Activated CD4-positive, CD25-positive, alpha-beta regulatory T cell treated with anti-CD3 and anti-CD28 coated beads, Interleukin-2, amount 50 U/mL, for 72 hours (primary cell): ENCODE results near the gene BAIAP2.
A peak's percentile ranks its signal among the peaks of the same experiment; 100 is the strongest.

Experiments used
- DNase-seq: peaks from one replicate; pipeline ENCODE4 v3.0.0; 2021

Gene BAIAP2

DNA sequence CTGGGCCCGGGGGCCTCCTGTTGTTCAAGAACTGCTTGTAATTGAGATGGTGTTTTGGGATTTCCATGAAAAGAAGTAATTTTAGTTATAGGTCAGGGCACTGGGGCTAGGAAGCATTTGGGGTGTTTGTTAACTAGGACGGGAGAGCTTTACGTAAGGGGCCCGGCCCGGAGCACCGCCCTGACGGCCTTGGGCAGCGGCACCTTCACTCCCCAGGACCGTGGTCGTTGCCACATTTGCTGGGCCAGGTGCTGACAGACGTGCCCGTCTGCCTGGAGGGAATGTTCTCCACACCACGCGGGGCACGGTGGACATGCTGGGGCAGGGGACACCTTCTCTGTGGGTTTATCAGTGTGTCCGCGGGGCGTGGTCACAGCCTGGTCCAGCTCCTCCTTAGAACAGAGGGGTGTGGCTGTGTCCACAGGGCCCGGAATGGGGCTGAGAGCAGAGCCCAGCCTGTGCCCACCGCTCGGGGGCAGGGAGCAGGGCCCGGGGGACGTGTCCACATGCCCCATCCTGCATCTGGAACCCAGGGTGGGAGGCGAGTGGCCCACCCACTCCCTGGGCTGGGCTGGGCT is 57.7 kb downstream of the BAIAP2 start:
- DNase-seq: no peak

GRCh38 chr17:81093619-81094508 is 58.9 kb downstream of the BAIAP2 start:
- no peak for DNase-seq

DNA sequence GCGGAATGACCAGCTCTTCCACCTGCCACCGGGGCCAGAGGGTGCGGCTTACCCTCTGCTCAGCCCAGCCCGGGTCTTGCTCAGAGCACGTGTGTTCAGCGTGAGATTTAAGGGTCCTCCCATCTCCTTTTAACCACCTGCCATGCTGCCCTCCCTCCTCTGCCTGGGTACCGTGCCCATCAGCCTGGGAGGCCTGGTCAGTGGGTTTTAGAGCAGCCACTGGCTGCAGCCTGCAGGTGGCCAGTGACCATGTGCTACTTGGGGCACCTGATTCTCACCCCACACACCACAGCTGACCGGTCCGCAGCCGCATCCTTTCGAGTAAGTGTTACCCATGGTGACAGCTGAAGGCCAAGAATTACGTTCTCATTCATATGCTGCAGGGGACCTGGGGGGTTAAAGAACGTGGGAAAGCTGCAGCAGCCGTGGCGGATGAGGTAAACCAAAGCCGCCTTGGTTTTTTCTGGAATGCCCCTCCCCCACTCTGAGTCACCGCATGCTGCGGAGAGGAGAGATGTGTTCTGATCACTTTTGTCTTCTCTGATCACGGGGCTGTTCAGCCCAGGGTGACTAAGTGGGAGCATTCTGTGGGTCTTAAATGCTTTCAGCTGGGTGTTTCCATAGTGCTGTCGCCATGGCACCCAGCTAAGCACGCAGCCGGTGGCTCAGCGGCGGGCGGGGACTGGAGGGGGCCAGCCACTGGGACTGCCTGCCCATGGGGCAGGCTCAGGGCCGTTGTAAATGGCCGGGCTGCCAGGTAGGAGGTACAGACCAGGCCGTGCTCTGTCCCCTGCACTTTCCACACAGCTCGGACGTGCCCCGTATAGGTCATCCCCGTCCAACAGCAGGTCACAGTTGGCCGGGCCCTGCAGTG is 59.8 kb downstream of the BAIAP2 start:
- peak; percentile 75 for DNase-seq

DNA sequence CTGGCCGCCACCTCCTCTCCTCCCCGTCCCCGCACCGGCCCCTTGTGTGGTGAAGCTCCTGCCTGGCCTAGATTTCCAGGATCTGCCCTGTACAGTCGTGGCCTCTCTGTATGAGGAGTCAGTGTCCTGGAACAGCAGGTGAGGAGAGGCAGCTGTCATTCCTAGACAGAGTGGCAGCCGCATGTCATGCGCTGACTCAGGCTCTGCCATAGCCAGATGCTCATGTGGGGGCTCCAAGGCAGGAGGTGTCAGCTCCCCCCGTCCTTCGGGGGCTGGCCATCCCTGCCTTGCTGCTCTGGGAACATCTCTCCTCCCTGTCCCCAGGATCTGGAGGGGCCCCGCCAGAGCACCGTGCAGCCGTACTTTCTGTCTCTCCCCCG is 60.4 kb downstream of the BAIAP2 start:
- no peak for DNase-seq

- DNase-seq: no peak
These were observed 61.8 kb downstream of the BAIAP2 start for GRCh38 chr17:81096741-81097133.

DNA sequence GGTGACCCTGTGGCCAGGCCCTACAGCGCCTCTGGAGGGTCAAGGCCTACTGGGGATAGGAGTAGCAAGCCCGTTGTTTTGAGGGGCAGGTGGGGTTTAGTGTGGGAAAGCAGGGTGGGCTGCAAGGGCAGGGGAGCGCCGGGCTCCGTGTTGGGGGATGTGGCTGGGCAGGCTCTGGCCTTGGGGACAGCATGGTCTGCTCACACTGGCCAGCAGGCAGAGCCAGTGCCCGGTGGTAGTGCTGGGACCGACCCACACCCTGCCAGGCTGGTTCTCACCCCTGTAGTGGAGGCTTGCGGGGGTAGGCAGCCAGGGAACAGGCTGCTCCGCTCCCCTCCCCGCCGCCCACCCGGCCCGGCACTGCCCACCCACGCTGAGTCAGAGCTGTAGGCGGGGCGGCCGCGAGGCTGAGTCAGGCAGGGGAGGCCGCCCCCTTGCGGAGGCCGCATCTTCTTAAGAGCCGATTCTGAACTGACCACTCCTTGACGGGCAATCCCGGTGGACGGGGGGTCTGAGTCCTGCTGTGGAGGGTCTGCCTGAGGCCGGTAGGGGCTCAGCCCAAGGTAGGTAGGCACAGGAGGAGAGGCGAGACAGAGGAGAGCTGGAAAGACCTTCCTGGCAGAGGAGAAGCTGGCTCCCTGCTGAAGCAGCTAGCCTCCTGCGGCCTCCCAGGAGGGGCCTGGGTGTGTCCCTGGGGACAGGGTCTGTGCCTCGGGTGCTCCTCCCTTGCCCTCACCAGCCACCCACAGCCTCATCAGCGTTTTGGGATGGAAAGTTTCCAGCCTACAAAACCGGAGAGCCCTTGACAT is 62.4 kb downstream of the BAIAP2 start:
- no peak for DNase-seq

GRCh38 chr17:81097943-81098308 is 63.0 kb downstream of the BAIAP2 start:
- no peak for DNase-seq

DNA sequence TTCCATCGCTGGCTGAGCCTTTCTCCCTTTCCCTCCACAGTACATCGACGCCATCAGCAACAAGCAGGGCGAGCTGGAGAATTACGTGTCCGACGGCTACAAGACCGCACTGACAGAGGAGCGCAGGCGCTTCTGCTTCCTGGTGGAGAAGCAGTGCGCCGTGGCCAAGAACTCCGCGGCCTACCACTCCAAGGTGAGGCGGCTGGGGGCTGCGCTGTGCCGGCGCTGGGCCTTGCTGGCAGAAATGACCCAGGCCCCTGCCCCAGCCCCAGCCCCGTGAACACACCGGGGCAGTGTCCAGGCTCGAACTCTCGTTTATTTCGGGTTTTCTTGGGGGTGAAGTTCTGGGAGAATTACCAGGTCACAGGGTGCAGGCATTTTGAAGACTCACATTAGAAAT is 64.9 kb downstream of the BAIAP2 start:
- DNase-seq: no peak

- DNase-seq: no peak
These were observed 65.7 kb downstream of the BAIAP2 start for GRCh38 chr17:81100668-81101067.

DNA sequence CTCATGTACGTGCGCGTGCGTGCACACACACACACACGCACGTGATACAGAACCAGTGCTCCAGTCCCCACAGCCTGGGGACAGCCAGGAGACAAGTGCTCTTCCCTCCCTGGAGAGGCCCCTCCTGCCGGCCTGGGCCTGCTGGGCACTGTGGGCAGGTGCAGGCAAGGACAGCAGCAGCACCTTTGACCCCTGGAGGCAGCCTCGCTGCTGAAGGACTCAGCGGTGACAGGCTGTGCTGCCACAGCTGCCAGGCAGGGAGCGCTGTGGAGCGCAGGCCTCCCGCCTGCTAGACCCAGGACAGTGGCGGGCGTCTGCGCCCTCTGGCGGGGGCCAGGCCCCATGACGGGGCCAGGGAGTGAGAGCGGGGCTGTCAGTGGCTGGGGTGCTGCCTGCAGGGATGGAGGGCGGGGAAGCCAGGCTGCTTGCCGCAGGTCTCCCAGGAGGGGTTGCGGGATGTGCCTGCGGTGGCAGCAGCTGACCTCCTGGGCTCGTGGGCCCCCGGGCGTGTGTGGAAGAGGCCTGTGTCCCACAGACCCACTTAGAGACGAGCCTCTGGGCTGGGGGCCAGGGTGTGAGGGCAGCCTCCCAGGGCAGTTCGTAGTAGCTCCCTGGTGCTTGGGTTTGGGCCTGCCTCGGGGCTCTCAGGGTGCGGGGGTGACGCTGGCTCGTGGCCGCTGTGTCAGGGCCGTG is 66.8 kb downstream of the BAIAP2 start:
- peak; percentile 92 for DNase-seq

DNA sequence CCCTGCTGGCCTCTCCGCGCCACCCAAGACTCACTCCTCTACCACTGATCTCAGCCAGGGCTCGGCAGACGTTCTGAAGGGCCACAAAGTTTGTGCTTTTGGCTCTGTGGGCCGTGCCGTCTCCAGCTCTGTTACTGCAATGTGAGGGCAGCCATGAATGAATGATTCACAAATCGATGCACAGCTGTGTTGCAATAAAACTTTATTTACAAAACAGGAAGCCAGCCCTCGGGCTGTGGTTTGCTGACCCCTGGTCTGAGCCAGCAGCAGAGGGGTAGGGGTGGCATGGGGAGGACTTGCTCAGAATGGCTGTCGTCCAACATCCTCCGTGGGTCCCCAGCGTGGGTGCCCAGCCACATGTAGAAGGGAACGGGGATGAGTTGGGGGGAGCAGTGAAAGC is 67.4 kb downstream of the BAIAP2 start:
- DNase-seq: no peak

- no peak for DNase-seq
These were observed 67.9 kb downstream of the BAIAP2 start for GRCh38 chr17:81102869-81103268.

DNA sequence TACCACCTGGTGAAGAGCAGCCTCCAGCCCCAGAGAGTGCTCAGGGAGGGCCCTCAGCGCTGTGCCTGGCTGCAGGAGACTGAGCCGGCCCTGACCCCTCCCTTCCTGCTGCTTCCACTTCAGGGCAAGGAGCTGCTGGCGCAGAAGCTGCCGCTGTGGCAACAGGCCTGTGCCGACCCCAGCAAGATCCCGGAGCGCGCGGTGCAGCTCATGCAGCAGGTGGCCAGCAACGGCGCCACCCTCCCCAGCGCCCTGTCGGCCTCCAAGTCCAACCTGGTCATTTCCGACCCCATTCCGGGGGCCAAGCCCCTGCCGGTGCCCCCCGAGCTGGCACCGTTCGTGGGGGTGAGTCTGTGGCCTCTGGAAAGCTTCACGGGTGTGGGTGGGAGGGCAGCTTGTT is 68.4 kb downstream of the BAIAP2 start:
- DNase-seq: no peak

DNA sequence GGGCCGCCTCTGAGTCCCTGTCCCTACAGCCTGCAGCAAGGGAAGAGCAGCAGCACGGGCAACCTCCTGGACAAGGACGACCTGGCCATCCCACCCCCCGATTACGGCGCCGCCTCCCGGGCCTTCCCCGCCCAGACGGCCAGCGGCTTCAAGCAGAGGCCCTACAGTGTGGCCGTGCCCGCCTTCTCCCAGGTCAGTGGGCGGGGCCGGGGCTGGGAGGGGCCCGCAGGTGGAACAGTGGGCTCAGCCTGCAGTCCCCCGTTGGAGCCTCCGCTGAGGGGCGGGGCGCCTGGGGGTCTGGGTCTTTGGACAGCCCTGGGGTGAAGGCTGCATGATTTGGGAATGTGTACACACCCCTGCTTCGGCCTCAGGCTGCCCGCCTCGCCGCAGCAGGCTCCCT is 71.8 kb downstream of the BAIAP2 start:
- DNase-seq: no peak

- DNase-seq: no peak
These were observed 73.3 kb downstream of the BAIAP2 start for GRCh38 chr17:81108220-81108619.

DNA sequence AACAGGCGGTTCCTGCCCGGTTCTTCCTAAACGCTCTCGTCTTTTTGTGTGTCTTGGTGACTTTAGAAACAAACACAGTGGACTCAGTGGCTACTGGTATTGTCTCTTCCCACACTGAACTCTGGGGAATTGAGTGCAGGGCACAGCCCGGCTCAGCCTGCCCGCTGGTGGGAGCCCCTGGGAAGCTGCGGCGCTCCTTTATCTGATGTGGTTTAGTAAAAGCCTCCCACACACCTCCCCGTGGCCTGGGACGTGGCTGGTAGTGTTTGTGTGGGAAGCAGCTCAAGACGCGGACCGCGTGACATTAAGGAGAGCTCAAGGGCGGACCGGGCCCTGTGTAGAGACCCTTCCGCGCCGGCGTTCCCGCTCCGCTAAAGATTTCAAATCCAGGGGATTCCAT is 75.0 kb downstream of the BAIAP2 start:
- DNase-seq: no peak

DNA sequence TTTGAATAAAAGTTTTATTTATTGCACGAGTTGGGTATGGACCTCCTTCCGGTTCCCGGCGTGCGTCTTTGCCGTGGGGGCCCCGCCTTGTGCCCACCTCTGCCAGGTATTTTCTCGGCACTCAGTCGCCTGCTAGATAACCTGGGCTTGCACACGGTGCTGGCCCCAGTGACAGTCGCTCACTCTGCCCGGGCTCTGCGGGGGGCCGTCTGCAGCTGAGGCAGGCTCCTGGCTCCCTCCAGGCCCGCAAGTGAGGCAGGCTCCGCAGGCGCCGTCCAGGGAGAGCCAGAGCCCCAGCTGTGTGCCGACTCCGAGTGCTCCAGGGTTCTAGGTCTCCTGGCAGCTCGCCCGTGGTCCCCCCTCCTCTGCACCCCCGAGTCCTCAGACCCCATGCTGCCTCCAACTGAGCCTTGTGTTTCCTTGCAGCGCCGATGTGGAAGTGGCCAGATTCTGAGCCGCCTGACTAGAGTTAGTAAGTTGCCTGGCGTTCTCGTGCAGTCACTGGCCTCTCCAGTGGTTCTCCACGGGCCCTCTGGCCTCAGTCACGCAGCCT is 75.6 kb downstream of the BAIAP2 start:
- DNase-seq: no peak

- DNase-seq: no peak
These were observed 76.1 kb downstream of the BAIAP2 start for GRCh38 chr17:81111066-81111465.

- DNase-seq: no peak
These were observed 77.5 kb downstream of the BAIAP2 start for GRCh38 chr17:81112450-81112849.

DNA sequence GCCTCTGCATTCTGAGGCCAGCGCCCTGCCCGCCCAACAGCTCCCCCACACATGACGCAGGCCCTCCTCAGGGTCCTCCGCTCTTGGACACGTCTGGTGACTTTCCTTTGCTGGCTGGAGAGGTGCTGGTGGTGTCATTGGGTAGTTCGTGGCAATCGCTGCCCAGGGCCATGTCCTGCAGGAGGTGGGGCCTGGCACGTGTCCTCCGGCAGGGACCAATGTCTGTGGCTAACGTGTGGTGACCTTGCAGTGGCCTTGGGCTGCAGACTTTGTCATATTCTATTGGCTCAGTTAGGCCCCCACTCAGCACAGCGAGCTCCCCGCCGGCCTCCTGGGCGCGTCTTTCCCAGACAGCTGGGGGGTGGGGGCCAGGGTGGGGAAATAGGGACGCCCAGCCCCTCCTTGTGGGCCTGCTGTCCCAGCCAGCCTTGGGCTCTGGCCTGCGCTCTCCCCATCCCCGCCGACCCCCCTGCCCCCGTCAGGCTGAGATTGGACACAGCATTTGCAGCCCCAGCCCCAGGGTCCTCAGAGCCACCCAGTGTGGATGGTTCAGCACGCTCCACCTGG is 78.3 kb downstream of the BAIAP2 start:
- DNase-seq: no peak

DNA sequence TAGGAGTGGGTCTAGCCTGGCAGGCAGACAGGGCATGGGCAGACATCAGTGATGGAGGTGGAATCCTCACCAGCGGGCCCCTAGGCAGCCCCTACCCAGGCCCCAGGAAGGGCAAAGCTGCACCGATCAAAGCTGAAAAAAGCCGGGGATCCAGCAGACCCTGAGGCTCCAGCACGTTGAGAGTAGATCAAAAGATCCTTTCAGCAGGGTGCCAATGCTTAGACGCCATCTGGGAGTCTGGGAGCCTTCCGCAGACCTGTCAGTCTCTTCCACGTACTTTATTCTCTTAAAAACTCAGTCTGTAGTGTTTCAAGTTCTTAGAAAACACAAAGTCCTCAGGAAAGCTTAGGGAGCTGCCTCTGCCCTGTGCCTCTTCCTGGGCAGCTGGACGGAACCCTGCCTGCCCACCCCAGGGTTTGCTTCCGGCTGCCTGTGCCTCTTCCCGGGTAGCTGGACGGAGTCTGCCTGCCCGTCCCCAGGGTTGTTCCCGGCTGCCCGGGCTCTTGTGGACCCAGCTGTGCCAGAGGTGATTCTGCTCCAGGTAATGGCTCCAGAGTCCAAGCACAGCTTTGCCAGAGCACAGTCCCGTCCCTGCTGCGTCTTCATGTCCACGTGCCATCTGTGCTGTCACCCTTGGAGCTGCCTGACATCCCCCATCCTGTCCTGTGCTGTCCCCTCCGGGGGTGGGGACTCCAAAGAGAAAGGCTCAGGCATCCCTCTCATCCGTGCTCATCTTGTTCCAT is 79.6 kb downstream of the BAIAP2 start:
- DNase-seq: no peak
